ENCODE data around the gene PROKR1. TPM values are rescaled to one million over a fixed set of nuclear protein-coding genes. Genes with fewer than 3 reads are reported as not detected.
A peak's percentile ranks its signal among the peaks of the same experiment; 100 is the strongest.
"Not testable (repeated sequence)": the region's sequence is repeated elsewhere in the genome, so short reads cannot be mapped to it uniquely, and the experiment has no call there.

The PROKR1 gene
- total RNA-seq, 1 donor, result under 0.01 TPM

GRCh38 chr2:68673631-68674030 is 30.3 kb downstream of the PROKR1 start:
- Histone ChIP-seq H3K9me3 (ENCODE audit: low read depth, low read length) (no peaks in the 10 kb centered on the region), H3K27me3 (ENCODE audit: insufficient read depth, low read length) (no peaks in the 10 kb centered on the region), H3K4me3 (ENCODE audit: low read length) (no peak overlapping the region), H3K4me1 (ENCODE audit: insufficient read depth, low read length) (no peaks in the 10 kb centered on the region)

- Histone ChIP-seq H3K27me3 (ENCODE audit: insufficient read depth, low read length) (no peaks in the 10 kb centered on the region), H3K9me3 (ENCODE audit: low read depth, low read length) (no peaks in the 10 kb centered on the region), H3K4me3 (ENCODE audit: low read length) (no peak overlapping the region), H3K4me1 (ENCODE audit: insufficient read depth, low read length) (no peaks in the 10 kb centered on the region)
Observed at GRCh38 chr2:68675470-68675869, 32.1 kb downstream of the PROKR1 start.

DNA sequence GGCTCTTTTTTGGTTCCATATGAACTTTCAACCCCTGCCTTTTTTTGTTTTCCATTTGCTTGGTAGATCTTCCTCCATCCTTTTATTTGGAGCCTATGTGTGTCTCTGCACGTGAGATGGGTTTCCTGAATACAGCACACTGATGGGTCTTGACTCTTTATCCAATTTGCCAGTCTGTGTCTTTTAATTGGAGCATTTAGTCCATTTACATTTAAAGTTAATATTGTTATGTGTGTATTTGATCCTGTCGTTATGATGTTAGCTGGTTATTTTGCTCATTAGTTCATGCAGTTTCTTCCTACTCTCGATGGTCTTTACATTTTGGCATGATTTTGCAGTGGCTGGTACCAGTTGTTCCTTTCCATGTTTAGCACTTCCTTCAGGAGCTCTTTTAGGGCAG is 34.5 kb downstream of the PROKR1 start:
- H3K4me3 ChIP-seq (ENCODE audit: low read length); H3K9me3 ChIP-seq (ENCODE audit: low read depth, low read length); H3K27me3 ChIP-seq (ENCODE audit: insufficient read depth, low read length); H3K4me1 ChIP-seq (ENCODE audit: insufficient read depth, low read length): not testable (repeated sequence)

DNA sequence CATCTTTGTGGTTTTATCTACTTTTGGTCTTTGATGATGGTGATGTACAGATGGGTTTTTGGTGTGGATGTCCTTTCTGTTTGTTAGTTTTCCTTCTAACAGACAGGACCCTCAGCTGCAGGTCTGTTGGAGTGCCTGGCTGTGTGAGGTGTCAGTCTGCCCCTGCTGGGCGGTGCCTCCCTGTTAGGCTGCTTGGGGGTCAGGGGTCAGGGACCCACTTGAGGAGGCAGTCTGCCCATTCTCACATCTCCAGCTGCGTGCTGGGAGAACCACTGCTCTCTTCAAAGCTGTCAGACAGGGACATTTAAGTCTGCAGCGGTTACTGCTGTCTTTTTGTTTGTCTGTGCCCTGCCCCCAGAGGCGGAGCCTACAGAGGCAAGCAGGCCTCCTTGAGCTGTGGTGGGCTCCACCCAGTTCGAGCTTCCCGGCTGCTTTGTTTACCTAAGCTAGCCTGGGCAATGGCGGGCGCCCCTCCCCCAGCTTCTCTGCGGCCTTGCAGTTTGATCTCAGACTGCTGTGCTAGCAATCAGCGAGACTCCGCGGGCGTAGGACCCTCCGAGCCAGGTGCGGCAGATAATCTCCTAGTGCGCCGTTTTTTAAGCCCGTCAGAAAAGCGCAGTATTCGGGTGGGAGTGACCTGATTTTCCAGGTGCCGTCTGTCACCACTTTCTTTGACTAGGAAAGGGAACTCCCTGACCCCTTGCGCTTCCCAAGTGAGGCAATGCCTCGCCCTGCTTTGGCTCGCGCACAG is 36.0 kb downstream of the PROKR1 start:
- not testable (repeated sequence) for H3K4me1 ChIP-seq (ENCODE audit: insufficient read depth, low read length); H3K27me3 ChIP-seq (ENCODE audit: insufficient read depth, low read length); H3K9me3 ChIP-seq (ENCODE audit: low read depth, low read length); H3K4me3 ChIP-seq (ENCODE audit: low read length)

- H3K4me1 ChIP-seq (ENCODE audit: insufficient read depth, low read length), result not testable (repeated sequence)
Observed at GRCh38 chr2:68679917-68680267, 36.5 kb downstream of the PROKR1 start.

GRCh38 chr2:68684197-68684596 is 40.8 kb downstream of the PROKR1 start:
- H3K4me3 ChIP-seq (ENCODE audit: low read length), result no peak overlapping the region
- peaks cover 8% of the 10 kb centered on the region for H3K4me1 ChIP-seq (ENCODE audit: insufficient read depth, low read length)
- H3K9me3 ChIP-seq (ENCODE audit: low read depth, low read length), result no peaks in the 10 kb centered on the region
- H3K27me3 ChIP-seq (ENCODE audit: insufficient read depth, low read length), result no peaks in the 10 kb centered on the region

More at GRCh38 chr2:68679917-68680267, 36.5 kb downstream of the PROKR1 start:
- H3K9me3 ChIP-seq (ENCODE audit: low read depth, low read length); H3K4me3 ChIP-seq (ENCODE audit: low read length); H3K27me3 ChIP-seq (ENCODE audit: insufficient read depth, low read length): not testable (repeated sequence)

- H3K9me3 ChIP-seq (ENCODE audit: low read depth, low read length), result no peaks in the 10 kb centered on the region
- no peak overlapping the region for H3K4me3 ChIP-seq (ENCODE audit: low read length)
- peaks cover 27% of the 10 kb centered on the region for H3K4me1 ChIP-seq (ENCODE audit: insufficient read depth, low read length)
- H3K27me3 ChIP-seq (ENCODE audit: insufficient read depth, low read length), result no peaks in the 10 kb centered on the region
Observed at GRCh38 chr2:68686178-68686577, 42.8 kb downstream of the PROKR1 start.

DNA sequence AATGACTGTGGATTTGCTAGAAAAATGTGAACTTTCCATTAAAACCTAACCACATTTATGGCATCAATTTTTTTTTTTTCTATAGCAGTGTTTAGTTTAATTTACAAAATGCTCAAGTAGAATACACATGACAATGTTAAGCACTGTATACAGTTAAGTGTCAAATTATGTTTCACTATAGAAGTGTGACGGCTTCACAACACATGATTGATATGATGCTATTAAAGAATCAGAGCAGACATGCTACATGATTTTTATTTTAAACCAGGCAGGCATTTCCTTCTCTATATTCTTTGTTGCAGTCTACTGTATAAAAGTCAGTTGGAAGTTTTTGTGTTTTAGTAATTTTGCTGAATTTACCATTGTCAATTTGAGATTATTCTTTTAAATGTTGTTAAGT is 43.6 kb downstream of the PROKR1 start:
- Histone ChIP-seq H3K4me1 (ENCODE audit: insufficient read depth, low read length) (peaks cover 33% of the 10 kb centered on the region), H3K9me3 (ENCODE audit: low read depth, low read length) (no peaks in the 10 kb centered on the region), H3K27me3 (ENCODE audit: insufficient read depth, low read length) (no peaks in the 10 kb centered on the region), H3K4me3 (ENCODE audit: low read length) (no peak overlapping the region)

DNA sequence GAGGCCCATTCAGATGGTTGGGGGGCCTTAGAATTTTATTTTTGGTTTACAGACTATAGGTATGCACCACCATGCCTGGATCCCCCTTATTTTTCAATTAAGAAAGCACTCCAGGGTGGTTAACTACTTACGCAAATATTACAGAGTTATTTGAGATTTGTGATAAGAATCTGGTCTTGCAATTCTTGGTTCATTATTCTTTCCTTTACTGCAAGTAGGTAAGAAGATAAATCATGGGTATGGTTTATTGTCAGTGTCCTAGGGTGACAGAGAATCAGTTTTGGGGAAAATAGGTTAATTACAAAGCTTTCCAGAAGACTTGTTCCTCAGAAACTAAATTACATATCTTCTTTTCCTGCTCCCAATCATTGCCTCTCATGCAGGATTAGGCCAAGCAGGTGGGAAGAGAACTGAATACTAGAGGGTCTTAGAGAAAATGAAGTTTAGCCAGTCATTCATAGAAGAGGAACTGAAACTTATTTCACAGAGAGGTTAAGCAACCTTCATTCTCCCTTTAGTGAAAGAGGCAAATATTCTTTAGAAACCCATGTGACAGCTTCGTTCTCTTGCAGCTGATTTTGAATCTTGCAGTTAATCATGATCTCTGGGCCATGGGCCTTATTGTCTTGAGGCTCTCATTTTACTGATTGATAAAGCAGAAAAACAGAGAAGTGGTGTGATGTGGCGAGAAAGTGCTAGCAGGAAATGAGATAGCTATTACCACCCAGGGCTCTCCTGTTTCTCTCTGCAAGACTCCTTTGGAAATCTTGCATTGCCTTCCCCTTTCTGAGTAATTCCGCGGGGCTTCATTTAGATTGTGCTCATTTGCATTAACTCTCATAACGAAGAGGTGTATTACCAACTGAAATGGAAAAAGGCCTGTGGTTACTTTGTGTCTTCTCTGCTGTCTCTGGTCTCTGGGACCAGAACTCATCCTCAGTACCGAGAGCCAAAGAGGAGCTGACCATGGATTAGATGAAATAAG is 46.5 kb downstream of the PROKR1 start:
- no peaks in the 10 kb centered on the region for H3K27me3 ChIP-seq (ENCODE audit: insufficient read depth, low read length)
- H3K4me3 ChIP-seq (ENCODE audit: low read length), result peak overlapping the region; percentile 2
- peaks cover 56% of the 10 kb centered on the region for H3K4me1 ChIP-seq (ENCODE audit: insufficient read depth, low read length)
- H3K9me3 ChIP-seq (ENCODE audit: low read depth, low read length), result no peaks in the 10 kb centered on the region

DNA sequence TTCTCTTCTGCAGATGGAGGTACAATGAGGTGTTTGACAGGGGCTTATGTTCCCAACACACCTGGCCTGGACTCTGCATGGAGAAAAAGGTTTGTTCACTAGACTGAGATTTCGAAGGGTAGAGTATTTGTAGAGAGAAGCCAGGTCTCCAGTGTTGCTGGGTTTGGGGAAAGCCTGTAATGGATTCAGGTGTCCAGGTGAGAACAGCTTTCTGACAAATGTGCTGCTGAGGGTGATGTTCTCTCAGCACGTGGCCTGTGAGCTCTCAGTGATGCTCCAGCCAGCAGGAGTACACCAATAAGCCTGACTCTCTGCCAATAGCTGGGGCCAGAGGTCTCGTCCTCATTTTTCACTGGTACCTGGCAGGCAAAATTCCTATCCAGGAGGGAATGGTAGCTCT is 47.5 kb downstream of the PROKR1 start:
- Histone ChIP-seq H3K27me3 (ENCODE audit: insufficient read depth, low read length) (no peaks in the 10 kb centered on the region), H3K4me1 (ENCODE audit: insufficient read depth, low read length) (peaks cover 61% of the 10 kb centered on the region), H3K4me3 (ENCODE audit: low read length) (no peak overlapping the region)

DNA sequence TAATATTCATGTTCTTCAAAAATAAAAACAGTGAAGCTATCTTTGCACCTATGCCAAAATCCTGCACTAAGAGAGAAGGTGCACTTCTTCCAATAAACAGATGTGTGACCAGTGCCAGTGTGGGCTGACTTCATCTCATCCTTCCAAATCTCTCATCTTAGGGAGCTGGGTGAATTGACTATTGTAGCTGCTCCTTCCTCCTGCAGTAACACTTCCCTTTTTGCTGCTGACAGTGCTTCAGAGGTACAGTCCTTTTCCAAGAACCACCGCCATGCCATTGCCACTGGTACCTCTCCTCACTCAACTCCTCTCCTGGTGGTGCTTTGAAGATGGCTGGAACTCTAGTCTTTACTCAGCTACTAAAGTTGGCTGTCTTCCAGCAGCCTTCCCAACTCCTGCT is 49.1 kb downstream of the PROKR1 start:
- H3K4me3 ChIP-seq (ENCODE audit: low read length), result no peak overlapping the region
- no peaks in the 10 kb centered on the region for H3K9me3 ChIP-seq (ENCODE audit: low read depth, low read length)
- no peaks in the 10 kb centered on the region for H3K27me3 ChIP-seq (ENCODE audit: insufficient read depth, low read length)
- peaks cover 66% of the 10 kb centered on the region for H3K4me1 ChIP-seq (ENCODE audit: insufficient read depth, low read length)

More for the DNA sequence above, 47.5 kb downstream of the PROKR1 start:
- H3K9me3 ChIP-seq (ENCODE audit: low read depth, low read length), result no peaks in the 10 kb centered on the region

DNA sequence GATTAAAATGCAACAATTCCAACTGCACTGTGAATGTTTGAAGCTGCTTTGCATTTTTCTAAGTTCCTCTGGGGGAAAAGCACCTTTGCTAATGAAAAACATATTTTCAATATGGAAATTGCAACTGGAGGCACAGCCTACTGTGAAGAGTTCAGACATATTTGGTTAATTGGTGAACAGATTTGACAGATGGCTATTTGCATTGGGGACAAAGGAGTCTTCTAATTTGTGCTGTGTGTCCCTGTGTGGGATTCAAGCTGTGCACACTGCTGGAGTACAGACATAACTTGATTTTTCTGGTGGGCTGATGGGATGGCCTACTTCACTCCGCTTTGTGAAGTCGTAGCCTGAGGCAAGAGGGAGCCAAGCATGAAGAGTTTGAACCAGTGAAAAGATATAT is 50.6 kb downstream of the PROKR1 start:
- H3K4me1 ChIP-seq (ENCODE audit: insufficient read depth, low read length), result peaks cover 67% of the 10 kb centered on the region
- H3K4me3 ChIP-seq (ENCODE audit: low read length), result no peak overlapping the region

GRCh38 chr2:68695971-68696370 is 52.6 kb downstream of the PROKR1 start:
- H3K9me3 ChIP-seq (ENCODE audit: low read depth, low read length), result peaks cover 6% of the 10 kb centered on the region
- H3K4me1 ChIP-seq (ENCODE audit: insufficient read depth, low read length), result peaks cover 47% of the 10 kb centered on the region
- H3K4me3 ChIP-seq (ENCODE audit: low read length), result no peak overlapping the region

More for the DNA sequence above, 50.6 kb downstream of the PROKR1 start:
- H3K27me3 ChIP-seq (ENCODE audit: insufficient read depth, low read length), result no peaks in the 10 kb centered on the region
- H3K9me3 ChIP-seq (ENCODE audit: low read depth, low read length), result no peaks in the 10 kb centered on the region

GRCh38 chr2:68696554-68696953 is 53.2 kb downstream of the PROKR1 start:
- Histone ChIP-seq H3K27me3 (ENCODE audit: insufficient read depth, low read length) (no peaks in the 10 kb centered on the region), H3K4me1 (ENCODE audit: insufficient read depth, low read length) (peaks cover 41% of the 10 kb centered on the region), H3K9me3 (ENCODE audit: low read depth, low read length) (peaks cover 6% of the 10 kb centered on the region)

More at GRCh38 chr2:68695971-68696370, 52.6 kb downstream of the PROKR1 start:
- H3K27me3 ChIP-seq (ENCODE audit: insufficient read depth, low read length), result no peaks in the 10 kb centered on the region

GRCh38 chr2:68698567-68699377 is 55.4 kb downstream of the PROKR1 start:
- Histone ChIP-seq H3K4me3 (ENCODE audit: low read length) (no peak overlapping the region), H3K4me1 (ENCODE audit: insufficient read depth, low read length) (peaks cover 26% of the 10 kb centered on the region), H3K27me3 (ENCODE audit: insufficient read depth, low read length) (no peaks in the 10 kb centered on the region), H3K9me3 (ENCODE audit: low read depth, low read length) (peaks cover 6% of the 10 kb centered on the region)

More at GRCh38 chr2:68696554-68696953, 53.2 kb downstream of the PROKR1 start:
- no peak overlapping the region for H3K4me3 ChIP-seq (ENCODE audit: low read length)
